GM23338 (cell line): ENCODE data around the gene FLNA. TPM values are rescaled to one million over a fixed set of nuclear protein-coding genes. Genes with fewer than 3 reads are reported as not detected.

Source experiments
- ATAC-seq: fragments of 200-7000 bp; cut with Tn5 transposase; 3 replicates; pipeline ENCODE4 v1.9.1; 2020
- DNase-seq: peaks from one replicate; pipeline ENCODE4 v3.0.0-alpha.2; 2015; ENCODE audit warnings: low spot score
- H2AFZ ChIP-seq: fragments of 200-600 bp; sonication (generic); 2 replicates; pipeline ENCODE4 v1.8.0; 2016; ENCODE audit warnings: antibody characterized with exemption, mild to moderate bottlenecking, moderate library complexity
- H3F3A ChIP-seq: fragments of 200-600 bp; sonication (generic); replicated peaks from 2 replicates; pipeline ENCODE4 v1.8.0; 2017; ENCODE audit warnings: antibody characterized with exemption, mixed run types, low read depth
- H3K27ac ChIP-seq: fragments of 200-600 bp; sonication (generic); 2 replicates; pipeline ENCODE4 v1.6.1; 2016; ENCODE audit warnings: low read depth
- H3K27me3 ChIP-seq: fragments of 200-600 bp; sonication (generic); 2 replicates; pipeline ENCODE4 v1.8.0; 2016; ENCODE audit warnings: mild to moderate bottlenecking, mixed run types, moderate library complexity; ENCODE audit not compliant: insufficient read depth
- H3K36me3 ChIP-seq: fragments of 200-600 bp; sonication (generic); 2 replicates; pipeline ENCODE4 v1.8.0; 2016; ENCODE audit warnings: mild to moderate bottlenecking; ENCODE audit not compliant: insufficient read depth
- H3K4me1 ChIP-seq: fragments of 200-600 bp; sonication (generic); 2 replicates; pipeline ENCODE4 v1.8.0; 2016; ENCODE audit warnings: mild to moderate bottlenecking, moderate library complexity; ENCODE audit not compliant: insufficient read depth
- H3K4me2 ChIP-seq: fragments of 200-600 bp; sonication (generic); 2 replicates; pipeline ENCODE4 v1.7.1; 2017; ENCODE audit warnings: mixed run types
- H3K4me3 ChIP-seq: fragments of 200-600 bp; sonication (generic); 2 replicates; pipeline ENCODE4 v1.6.1; 2016; ENCODE audit warnings: mixed run types
- H3K79me2 ChIP-seq: fragments of 200-600 bp; sonication (generic); replicated peaks from 2 replicates; pipeline ENCODE4 v1.8.0; 2017; ENCODE audit warnings: mild to moderate bottlenecking; ENCODE audit not compliant: insufficient read depth
- H3K9me2 ChIP-seq: fragments of 200-600 bp; sonication (generic); 2 replicates; pipeline ENCODE4 v1.8.0; 2017; ENCODE audit not compliant: insufficient read depth
- H4K20me1 ChIP-seq: fragments of 200-600 bp; sonication (generic); replicated peaks from 2 replicates; pipeline ENCODE4 v1.8.0; 2017; ENCODE audit warnings: mild to moderate bottlenecking; ENCODE audit not compliant: insufficient read depth
- H3K27ac Mint-ChIP-seq: 2 replicates; pipeline ENCODE4 v1.8.0; 2020; ENCODE audit warnings: inconsistent platforms, mild to moderate bottlenecking, moderate library complexity, mixed read lengths
- H3K27me3 Mint-ChIP-seq: 3 replicates; pipeline ENCODE4 v1.8.0; 2022; ENCODE audit warnings: low read depth, mild to moderate bottlenecking, moderate library complexity, mixed read lengths, inconsistent platforms; ENCODE audit not compliant: insufficient read depth, poor library complexity
- H3K36me3 Mint-ChIP-seq: 3 replicates; pipeline ENCODE4 v1.8.0; 2021; ENCODE audit warnings: low read depth, mild to moderate bottlenecking, inconsistent platforms, moderate library complexity, mixed read lengths
- H3K4me1 Mint-ChIP-seq: 3 replicates; pipeline ENCODE4 v1.8.0; 2020; ENCODE audit warnings: mild to moderate bottlenecking, inconsistent platforms, mixed read lengths
- H3K4me3 Mint-ChIP-seq: 3 replicates; pipeline ENCODE4 v1.8.0; 2021; ENCODE audit warnings: moderate library complexity, mild to moderate bottlenecking, inconsistent platforms, mixed read lengths
- H3K9me3 Mint-ChIP-seq: 3 replicates; pipeline ENCODE4 v1.8.0; 2020; ENCODE audit warnings: moderate library complexity, mild to moderate bottlenecking, inconsistent platforms, mixed read lengths
- CREB1 ChIP-seq: fragments of 250-450 bp; sonication (Bioruptor Pico); IDR thresholded peaks from 2 replicates; pipeline ENCODE4 v1.5.0; 2020; ENCODE audit warnings: low read depth, mild to moderate bottlenecking, moderate library complexity
- ETS1 ChIP-seq: IDR thresholded peaks from 2 replicates; pipeline ENCODE4 v1.6.1; 2016; ENCODE audit warnings: antibody characterized with exemption
- EZH2 ChIP-seq: fragments of 200-600 bp; sonication (generic); IDR thresholded peaks from one replicate; pipeline ENCODE4 v1.8.0; 2017; ENCODE audit warnings: antibody characterized with exemption, mild to moderate bottlenecking, low read depth; ENCODE audit not compliant: unreplicated experiment
- NANOG ChIP-seq: IDR thresholded peaks from 2 replicates; pipeline ENCODE4 v1.6.1; 2016; ENCODE audit warnings: antibody characterized with exemption, borderline replicate concordance
- POLR2AphosphoS5 ChIP-seq: IDR thresholded peaks from 2 replicates; pipeline ENCODE4 v1.6.1; 2016; ENCODE audit warnings: antibody characterized with exemption, low read depth
- ZNF331 ChIP-seq: fragments of 250-450 bp; sonication (Bioruptor Pico); IDR thresholded peaks from 2 replicates; pipeline ENCODE4 v1.5.0; 2020; ENCODE audit warnings: low read depth, mild to moderate bottlenecking, moderate library complexity
- polyA plus RNA-seq: library from polyadenylated mRNA; unstranded; fragments of >200 nt; fragmentation: Nextera tagmentation; extraction: Ambion mirVana; gene quantifications from 2 replicates; pipeline ENCODE4 v1.2.1, GENCODE V29; 2016
- total RNA-seq: library from RNA; depleted of rRNA; stranded (reverse); fragments of >200 nt; shearing (Covaris generic); gene quantifications from 2 replicates; pipeline ENCODE4 v1.2.3, GENCODE V29; 2014
- TF ChIP-seq, protein P1 (sequence below): IDR thresholded peaks from one replicate; pipeline ENCODE4 v1.6.1; 2018; ENCODE audit warnings: antibody characterized with exemption; ENCODE audit not compliant: unreplicated experiment
- TF ChIP-seq, protein P2 (sequence below): fragments of 250-450 bp; sonication (Bioruptor Pico); IDR thresholded peaks from 2 replicates; pipeline ENCODE4 v1.5.0; 2020; ENCODE audit warnings: mild to moderate bottlenecking, moderate library complexity

The FLNA gene
- total and polyA plus RNA-seq, 2 experiments from 2014 or later, result 579 to 1,445 TPM

GRCh38 chrX:154310616-154311536, 63.6 kb downstream of the FLNA start:
- H3K36me3 ChIP-seq, result no peaks in the 10 kb centered on the region
- no peaks in the 10 kb centered on the region for H3K9me2 ChIP-seq
- Mint-ChIP-seq H3K27ac (no peak overlapping the region), H3K36me3 (no peaks in the 10 kb centered on the region), H3K27me3 (peaks cover 4% of the 10 kb centered on the region), H3K9me3 (no peaks in the 10 kb centered on the region; the same call in 2 of the 3 replicates), H3K4me1 (peaks cover 7% of the 10 kb centered on the region; the same call in 2 of the 3 replicates), H3K4me3 (no peak overlapping the region)
- TF ChIP-seq CREB1 (no peak), EZH2 (no peak), ETS1 (no peak)
- TF ChIP-seq, protein P1, sequence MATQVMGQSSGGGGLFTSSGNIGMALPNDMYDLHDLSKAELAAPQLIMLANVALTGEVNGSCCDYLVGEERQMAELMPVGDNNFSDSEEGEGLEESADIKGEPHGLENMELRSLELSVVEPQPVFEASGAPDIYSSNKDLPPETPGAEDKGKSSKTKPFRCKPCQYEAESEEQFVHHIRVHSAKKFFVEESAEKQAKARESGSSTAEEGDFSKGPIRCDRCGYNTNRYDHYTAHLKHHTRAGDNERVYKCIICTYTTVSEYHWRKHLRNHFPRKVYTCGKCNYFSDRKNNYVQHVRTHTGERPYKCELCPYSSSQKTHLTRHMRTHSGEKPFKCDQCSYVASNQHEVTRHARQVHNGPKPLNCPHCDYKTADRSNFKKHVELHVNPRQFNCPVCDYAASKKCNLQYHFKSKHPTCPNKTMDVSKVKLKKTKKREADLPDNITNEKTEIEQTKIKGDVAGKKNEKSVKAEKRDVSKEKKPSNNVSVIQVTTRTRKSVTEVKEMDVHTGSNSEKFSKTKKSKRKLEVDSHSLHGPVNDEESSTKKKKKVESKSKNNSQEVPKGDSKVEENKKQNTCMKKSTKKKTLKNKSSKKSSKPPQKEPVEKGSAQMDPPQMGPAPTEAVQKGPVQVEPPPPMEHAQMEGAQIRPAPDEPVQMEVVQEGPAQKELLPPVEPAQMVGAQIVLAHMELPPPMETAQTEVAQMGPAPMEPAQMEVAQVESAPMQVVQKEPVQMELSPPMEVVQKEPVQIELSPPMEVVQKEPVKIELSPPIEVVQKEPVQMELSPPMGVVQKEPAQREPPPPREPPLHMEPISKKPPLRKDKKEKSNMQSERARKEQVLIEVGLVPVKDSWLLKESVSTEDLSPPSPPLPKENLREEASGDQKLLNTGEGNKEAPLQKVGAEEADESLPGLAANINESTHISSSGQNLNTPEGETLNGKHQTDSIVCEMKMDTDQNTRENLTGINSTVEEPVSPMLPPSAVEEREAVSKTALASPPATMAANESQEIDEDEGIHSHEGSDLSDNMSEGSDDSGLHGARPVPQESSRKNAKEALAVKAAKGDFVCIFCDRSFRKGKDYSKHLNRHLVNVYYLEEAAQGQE, result no peak
- no peak for ATAC-seq
- no peaks in the 10 kb centered on the region for H3F3A ChIP-seq
- no peaks in the 10 kb centered on the region for H3K4me1 ChIP-seq
- no peak overlapping the region for H3K27ac ChIP-seq
- no peaks in the 10 kb centered on the region for H3K79me2 ChIP-seq
- H3K27me3 ChIP-seq, result no peaks in the 10 kb centered on the region
- no peak for DNase-seq
- H3K4me3 ChIP-seq, result no peak overlapping the region
- H4K20me1 ChIP-seq, result no peaks in the 10 kb centered on the region
- no peak overlapping the region for H3K4me2 ChIP-seq
- no peak overlapping the region for H2AFZ ChIP-seq

DNA sequence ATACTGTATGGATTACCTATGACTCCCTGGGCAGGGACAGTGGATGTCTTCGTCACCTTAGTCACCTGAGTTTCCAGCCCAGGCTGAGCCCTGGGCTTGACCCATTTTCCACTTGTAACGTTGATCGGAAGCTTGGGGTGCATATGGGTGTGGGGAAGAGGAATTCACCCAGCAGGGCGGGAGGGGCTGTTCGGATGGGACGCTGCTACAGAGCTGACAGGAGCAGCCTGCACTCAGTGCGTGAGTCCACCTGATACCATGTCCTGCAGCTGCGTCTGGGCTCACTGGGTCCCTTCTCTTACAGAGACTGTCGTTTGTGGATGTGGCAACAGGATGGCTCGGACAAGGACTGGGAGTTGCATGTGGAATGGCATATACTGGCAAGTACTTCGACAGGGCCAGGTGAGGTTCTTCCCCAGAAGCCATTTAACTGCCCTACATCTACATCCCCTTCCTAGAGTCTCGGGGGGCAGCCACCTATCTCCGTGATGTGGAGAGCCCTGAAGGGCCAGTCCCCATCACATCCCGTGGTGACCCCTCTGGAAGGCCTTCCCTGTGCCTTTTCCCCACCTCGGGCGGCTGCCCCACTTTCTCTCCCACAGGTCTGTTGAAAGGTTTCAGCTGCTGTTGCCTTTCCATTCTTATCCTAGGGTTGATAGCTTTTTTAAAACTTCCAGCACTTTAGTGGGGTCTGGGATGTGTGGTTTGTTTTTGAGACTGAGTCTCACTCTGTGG, 65.2 kb downstream of the FLNA start:
- Mint-ChIP-seq H3K9me3 (no peaks in the 10 kb centered on the region; the same call in 2 of the 3 replicates), H3K4me3 (no peak overlapping the region), H3K36me3 (no peaks in the 10 kb centered on the region), H3K27ac (no peak overlapping the region), H3K4me1 (peaks cover 11% of the 10 kb centered on the region; the same call in 2 of the 3 replicates), H3K27me3 (peaks cover 4% of the 10 kb centered on the region)
- H3F3A ChIP-seq, result no peaks in the 10 kb centered on the region
- H4K20me1 ChIP-seq, result no peaks in the 10 kb centered on the region
- no peak overlapping the region for H2AFZ ChIP-seq
- H3K4me2 ChIP-seq, result no peak overlapping the region
- no peaks in the 10 kb centered on the region for H3K4me1 ChIP-seq
- DNase-seq, result no peak
- H3K9me2 ChIP-seq, result no peaks in the 10 kb centered on the region
- TF ChIP-seq, protein P2, sequence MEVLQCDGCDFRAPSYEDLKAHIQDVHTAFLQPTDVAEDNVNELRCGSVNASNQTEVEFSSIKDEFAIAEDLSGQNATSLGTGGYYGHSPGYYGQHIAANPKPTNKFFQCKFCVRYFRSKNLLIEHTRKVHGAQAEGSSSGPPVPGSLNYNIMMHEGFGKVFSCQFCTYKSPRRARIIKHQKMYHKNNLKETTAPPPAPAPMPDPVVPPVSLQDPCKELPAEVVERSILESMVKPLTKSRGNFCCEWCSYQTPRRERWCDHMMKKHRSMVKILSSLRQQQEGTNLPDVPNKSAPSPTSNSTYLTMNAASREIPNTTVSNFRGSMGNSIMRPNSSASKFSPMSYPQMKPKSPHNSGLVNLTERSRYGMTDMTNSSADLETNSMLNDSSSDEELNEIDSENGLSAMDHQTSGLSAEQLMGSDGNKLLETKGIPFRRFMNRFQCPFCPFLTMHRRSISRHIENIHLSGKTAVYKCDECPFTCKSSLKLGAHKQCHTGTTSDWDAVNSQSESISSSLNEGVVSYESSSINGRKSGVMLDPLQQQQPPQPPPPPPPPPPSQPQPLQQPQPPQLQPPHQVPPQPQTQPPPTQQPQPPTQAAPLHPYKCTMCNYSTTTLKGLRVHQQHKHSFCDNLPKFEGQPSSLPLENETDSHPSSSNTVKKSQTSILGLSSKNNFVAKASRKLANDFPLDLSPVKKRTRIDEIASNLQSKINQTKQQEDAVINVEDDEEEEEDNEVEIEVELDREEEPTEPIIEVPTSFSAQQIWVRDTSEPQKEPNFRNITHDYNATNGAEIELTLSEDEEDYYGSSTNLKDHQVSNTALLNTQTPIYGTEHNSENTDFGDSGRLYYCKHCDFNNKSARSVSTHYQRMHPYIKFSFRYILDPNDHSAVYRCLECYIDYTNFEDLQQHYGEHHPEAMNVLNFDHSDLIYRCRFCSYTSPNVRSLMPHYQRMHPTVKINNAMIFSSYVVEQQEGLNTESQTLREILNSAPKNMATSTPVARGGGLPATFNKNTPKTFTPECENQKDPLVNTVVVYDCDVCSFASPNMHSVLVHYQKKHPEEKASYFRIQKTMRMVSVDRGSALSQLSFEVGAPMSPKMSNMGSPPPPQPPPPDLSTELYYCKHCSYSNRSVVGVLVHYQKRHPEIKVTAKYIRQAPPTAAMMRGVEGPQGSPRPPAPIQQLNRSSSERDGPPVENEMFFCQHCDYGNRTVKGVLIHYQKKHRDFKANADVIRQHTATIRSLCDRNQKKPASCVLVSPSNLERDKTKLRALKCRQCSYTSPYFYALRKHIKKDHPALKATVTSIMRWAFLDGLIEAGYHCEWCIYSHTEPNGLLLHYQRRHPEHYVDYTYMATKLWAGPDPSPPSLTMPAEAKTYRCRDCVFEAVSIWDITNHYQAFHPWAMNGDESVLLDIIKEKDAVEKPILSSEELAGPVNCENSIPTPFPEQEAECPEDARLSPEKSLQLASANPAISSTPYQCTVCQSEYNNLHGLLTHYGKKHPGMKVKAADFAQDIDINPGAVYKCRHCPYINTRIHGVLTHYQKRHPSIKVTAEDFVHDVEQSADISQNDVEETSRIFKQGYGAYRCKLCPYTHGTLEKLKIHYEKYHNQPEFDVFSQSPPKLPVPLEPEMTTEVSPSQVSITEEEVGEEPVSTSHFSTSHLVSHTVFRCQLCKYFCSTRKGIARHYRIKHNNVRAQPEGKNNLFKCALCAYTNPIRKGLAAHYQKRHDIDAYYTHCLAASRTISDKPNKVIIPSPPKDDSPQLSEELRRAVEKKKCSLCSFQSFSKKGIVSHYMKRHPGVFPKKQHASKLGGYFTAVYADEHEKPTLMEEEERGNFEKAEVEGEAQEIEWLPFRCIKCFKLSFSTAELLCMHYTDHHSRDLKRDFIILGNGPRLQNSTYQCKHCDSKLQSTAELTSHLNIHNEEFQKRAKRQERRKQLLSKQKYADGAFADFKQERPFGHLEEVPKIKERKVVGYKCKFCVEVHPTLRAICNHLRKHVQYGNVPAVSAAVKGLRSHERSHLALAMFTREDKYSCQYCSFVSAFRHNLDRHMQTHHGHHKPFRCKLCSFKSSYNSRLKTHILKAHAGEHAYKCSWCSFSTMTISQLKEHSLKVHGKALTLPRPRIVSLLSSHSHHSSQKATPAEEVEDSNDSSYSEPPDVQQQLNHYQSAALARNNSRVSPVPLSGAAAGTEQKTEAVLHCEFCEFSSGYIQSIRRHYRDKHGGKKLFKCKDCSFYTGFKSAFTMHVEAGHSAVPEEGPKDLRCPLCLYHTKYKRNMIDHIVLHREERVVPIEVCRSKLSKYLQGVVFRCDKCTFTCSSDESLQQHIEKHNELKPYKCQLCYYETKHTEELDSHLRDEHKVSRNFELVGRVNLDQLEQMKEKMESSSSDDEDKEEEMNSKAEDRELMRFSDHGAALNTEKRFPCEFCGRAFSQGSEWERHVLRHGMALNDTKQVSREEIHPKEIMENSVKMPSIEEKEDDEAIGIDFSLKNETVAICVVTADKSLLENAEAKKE (CRISPR knock-in tag), result no peak
- TF ChIP-seq NANOG (no peak), ZNF331 (CRISPR knock-in tag) (no peak), CREB1 (no peak), POLR2AphosphoS5 (no peak)
- no peak overlapping the region for H3K27ac ChIP-seq
- H3K36me3 ChIP-seq, result no peaks in the 10 kb centered on the region
- no peak overlapping the region for H3K4me3 ChIP-seq
- no peaks in the 10 kb centered on the region for H3K27me3 ChIP-seq
- no peaks in the 10 kb centered on the region for H3K79me2 ChIP-seq
- no peak for ATAC-seq
